Globus pallidus (tissue), 1 donor: Measurements from ENCODE around the gene CDH6.
"Not testable (repeated sequence)": the region's sequence is repeated elsewhere in the genome, so short reads cannot be mapped to it uniquely, and the experiment has no call there.

ENCODE experiments used
- DNase-seq: peaks from one replicate; pipeline ENCODE4 v3.0.0-alpha.2; 2015; ENCODE audit warnings: low spot score

The CDH6 gene

DNA sequence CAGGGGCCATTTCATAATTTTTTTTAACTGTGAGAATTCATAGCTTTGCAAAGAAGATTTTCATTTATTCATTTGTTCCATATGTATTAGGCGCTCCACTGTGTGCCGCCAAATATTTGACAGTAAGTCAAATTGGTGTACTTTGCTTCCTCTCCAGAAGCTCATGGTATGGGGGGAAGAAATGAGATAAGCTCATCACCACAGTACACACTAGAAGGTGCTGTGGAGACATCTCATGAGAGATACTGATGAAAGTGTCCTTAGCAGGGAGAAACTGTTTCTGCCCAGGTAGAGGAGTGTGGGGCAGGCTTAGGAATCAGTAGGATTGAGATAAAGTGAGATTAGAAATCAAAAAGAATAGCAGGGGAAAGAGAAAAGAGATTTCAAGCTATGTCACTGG lies 136.2 kb downstream of the CDH6 start:
- no peak for DNase-seq

DNA sequence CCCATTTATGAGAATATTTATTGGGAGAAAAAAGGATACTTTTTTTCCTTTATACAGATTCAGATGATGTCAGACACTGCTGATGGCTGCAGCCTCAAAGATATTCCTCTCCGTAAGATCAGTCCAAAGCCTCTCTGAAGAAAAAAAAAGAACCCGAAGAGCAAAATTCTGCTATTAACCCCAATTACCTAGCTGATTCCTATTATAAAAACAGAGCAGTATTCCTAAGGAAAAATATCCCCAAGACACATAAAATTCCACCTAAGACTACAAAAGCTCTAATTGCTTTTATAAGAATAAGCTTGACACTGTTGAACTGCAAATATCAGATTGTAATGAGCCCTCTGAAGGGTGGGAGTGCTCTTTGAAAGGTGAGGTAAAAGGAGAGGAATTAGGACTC lies 138.7 kb downstream of the CDH6 start:
- no peak for DNase-seq

- no peak for DNase-seq
Observed at GRCh38 chr5:31333475-31333874, 140.0 kb downstream of the CDH6 start.

- no peak for DNase-seq
Observed at GRCh38 chr5:31334061-31334860, 140.8 kb downstream of the CDH6 start.

DNA sequence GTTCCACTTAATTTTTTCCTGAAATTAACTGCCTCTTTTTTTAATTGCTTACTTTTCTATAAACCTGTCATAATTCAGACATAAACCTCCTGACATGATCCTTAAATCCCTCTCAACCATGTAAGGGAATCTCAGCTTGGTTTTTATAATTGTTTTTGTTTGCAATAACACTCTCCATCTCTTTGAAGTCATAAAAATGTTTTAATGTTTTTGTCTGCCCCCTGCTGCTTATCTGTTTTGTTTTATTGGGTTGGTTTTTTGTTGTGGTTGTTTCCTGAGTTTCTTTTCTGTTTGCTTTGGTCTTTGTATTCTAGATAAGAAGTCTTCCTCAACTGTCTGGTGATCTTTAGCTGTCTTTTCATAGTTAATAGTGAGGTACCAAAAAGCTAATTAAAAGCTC lies 142.0 kb downstream of the CDH6 start:
- DNase-seq = no peak

GRCh38 chr5:31343946-31344345 lies 150.5 kb downstream of the CDH6 start:
- DNase-seq = no peak

- no peak for DNase-seq
Observed at GRCh38 chr5:31346896-31347551, 153.5 kb downstream of the CDH6 start.

DNA sequence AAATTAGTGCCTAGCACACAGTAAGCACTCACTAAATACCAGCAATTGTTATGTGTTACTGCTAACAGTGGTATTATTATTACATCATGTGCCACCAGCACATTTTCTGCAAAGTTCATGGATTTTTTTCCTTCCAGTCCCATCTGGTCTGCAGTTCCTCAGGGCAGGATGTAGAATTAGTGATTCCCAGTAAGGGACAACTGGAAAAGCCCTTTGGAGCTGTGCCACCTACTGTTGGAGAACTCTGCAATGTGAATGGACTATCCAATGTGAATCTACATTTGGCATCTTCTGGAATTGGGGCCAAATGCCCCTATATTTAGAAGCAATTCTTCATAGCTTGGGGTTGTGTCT lies 154.0 kb downstream of the CDH6 start:
- DNase-seq = no peak

DNA sequence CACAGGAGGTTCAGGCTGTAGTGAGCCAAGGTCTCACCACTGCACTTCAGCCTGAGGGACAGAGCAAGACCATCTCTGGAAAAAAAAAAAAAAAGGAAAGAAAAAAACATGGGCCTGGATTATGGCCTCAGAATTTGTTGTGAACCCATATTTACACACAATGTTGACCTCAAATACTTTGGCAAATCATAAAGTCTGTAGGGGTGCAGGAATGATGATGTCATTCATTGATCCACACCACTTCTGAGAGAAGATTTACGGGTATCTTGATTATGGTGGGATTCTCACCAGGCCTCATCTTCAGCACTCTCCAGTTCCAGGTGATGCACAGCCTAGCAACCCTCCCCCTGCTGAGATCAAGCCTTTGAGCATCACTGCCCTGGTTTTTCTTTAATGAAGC lies 156.9 kb downstream of the CDH6 start:
- no peak for DNase-seq

- DNase-seq = no peak
Observed at GRCh38 chr5:31355337-31355736, 161.9 kb downstream of the CDH6 start.

DNA sequence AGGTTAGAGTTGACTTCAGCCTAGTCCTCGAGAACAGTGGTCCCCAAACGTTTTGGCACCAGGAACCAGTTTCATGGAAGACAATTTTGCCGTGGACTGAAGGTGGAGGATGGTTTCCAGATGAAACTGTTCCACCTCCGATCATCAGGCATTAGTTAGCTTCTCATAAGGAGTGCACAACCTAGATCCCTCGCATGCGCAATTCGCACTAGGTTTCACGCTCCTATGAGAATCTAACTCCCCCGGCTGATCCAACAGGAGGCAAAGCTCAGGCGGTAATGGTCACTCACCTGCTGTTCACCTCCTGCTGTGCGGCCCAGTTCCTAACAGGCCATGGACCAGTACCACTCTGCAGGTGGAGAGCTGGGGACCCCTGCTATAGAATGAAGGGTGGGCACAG lies 163.6 kb downstream of the CDH6 start:
- DNase-seq = no peak

DNA sequence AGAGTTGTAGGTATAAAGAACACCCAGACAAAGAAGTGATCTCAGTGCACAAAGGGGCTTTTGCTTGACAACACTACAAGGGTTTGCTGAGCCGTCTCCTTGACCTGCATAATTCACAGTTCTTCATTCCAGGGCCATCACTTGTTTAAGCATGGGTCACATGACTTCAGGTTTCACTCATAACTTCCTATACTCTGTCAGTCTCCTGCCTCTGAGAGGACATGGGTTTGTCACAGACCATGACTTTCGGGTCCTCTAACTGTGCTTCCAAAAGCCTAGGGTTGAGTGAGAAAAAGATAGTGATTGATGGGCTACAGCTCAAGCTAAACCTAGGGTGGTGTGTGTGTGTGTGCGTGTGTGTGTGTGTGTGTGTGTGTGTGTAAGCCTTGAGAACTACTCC lies 166.4 kb downstream of the CDH6 start:
- DNase-seq = no peak

GRCh38 chr5:31361234-31361633 lies 167.7 kb downstream of the CDH6 start:
- DNase-seq = no peak

GRCh38 chr5:31361704-31362528 lies 168.4 kb downstream of the CDH6 start:
- not testable (repeated sequence) for DNase-seq

GRCh38 chr5:31362529-31362900 lies 169.0 kb downstream of the CDH6 start:
- no peak for DNase-seq

DNA sequence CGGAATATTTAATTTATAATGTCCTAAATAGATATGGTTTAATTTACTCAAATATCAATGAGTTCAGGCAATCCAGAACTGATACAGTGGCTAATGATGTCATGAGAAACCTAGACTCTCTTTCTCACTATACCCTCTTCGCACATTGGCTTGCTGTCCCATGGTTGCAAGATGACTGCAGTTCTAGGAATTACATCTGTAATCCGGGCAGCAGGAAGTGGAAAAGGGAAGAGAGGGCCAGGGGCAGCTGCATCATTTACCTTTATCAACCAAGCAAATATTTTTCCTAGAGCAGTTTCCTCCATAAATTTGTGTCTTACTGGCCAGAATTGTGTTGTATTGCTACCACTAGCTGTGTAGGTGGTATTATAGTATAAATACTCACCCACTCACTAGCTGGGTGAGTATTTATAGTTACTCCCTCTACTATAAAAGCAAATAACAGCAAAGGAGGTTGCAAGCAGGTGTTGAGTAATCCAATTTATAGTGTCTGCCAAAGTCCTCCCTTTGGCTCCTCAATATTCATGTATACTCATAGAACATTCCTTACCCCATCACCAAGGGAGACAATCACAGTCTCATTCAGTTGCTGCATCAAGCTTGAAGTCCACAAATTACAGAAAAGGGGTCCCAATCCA lies 169.6 kb downstream of the CDH6 start:
- DNase-seq = no peak

DNA sequence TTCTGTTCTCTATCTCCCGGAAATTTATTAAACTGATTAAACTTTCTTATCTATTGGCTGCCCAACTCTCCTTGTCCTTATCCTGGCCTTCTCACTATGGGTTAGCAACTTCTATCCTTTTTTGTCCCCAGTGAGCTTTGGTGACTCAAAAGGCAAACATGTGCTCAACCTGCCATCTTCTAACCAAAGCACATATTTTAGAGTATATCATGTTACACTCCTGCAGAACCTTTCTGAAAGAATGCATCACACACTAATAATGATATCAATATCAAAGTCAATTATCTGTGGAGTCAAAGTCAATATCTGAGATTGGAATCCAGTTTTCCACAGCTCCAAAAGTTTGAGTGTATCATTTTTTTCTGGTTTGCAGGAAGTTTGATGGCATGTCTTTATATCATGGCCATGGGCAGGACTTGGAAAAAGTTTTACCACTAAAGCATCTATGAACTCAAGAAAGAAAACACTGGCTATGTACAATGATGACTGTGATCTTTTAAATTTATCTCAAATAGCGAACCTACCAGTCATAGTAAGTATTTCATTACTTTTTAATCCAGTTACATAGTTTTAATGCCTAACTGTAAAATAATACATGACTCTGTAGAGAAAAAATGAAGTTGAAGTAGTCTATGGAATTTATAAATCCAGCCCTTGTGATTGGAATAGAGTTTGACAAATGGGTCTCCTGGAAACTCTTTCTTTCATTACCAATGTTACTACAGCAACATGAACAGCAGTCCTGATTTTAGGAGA lies 171.6 kb downstream of the CDH6 start:
- DNase-seq = no peak

GRCh38 chr5:31365776-31366175 lies 172.3 kb downstream of the CDH6 start:
- no peak for DNase-seq

DNA sequence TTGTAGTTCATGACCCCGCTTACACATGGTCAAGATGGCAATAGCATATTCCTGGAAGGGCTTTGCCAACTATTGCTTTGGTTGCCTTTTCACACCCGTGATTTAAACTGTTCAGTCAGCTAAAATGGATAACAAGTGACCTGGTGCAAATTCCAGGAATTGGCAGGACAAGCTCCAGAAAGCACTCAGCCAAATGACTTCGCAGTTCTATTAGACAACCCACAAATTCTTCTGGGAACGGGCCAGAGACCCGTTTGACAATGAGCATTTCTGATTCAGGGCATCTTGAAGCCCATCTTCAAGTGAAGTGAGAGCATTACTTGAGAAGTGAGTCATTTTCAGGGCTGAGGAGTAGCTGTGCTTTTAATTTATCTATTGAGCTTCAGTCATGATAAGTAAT lies 173.5 kb downstream of the CDH6 start:
- peak; percentile 4 for DNase-seq

- no peak for DNase-seq
Observed at GRCh38 chr5:31372124-31372523, 178.6 kb downstream of the CDH6 start.

DNA sequence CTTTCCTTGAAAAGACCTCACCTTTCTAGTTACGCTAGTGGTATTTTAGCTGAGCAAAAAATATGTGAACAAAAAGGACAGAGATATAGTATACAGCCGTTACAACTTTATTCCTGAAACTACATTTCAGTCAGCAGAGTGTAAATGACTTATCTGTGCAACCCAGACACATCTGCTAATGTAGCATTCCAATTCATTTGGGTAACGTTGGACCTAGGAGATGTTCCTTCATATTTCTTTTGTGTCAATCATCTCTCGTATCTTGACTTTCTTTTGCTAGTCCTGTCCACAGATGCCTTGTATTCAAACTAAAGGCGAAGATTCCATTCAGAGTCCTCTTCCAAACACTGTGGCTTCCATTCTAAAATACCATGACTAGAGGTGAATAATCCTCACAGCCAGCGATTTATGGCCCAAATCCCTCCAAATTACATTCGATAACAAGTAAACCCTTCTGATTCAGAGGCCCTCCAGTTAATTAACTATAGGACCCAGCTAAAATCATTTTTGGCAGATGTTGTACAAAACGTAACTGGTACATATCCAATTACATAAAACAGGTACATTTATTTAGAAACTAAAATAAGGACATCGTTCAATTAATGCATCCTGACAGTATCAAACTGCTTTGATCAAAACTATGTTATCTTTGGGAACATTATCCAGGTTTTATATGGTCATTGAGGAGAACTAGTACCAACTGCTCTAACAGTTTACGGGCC lies 182.7 kb downstream of the CDH6 start:
- no peak for DNase-seq
